SK-N-SH (cell line): ENCODE results near the gene TUBB3. TPM values are rescaled to one million over a fixed set of nuclear protein-coding genes. Genes with fewer than 3 reads are reported as not detected.

Experiments used
- CTCF ChIA-PET: fragments of 300-600, 350-600 bp; formaldehyde crosslinking; extraction: SDS; loops from one replicate; lab custom pipeline; 2021; lab: Yijun Ruan, JAX
- POLR2A ChIA-PET: fragments of 350-600 bp; sonication (Branson Sonifier 250); formaldehyde crosslinking; extraction: SDS; loops from one replicate; lab custom pipeline; 2020; ENCODE audit warnings: antibody characterized with exemption, inconsistent platforms; lab: Yijun Ruan, JAX
- DNase-seq: peaks from one replicate; pipeline ENCODE4 v3.0.0; 2012
- H2AFZ ChIP-seq: fragments of 200-600 bp; sonication (generic); 2 replicates; pipeline ENCODE4 v1.8.1; 2016; ENCODE audit warnings: antibody characterized with exemption, mild to moderate bottlenecking, low read depth
- H3F3A ChIP-seq: fragments of 200-600 bp; sonication (generic); replicated peaks from 2 replicates; pipeline ENCODE3; 2016; ENCODE audit warnings: antibody characterized with exemption, mild to moderate bottlenecking; ENCODE audit not compliant: insufficient read depth
- H3K27ac ChIP-seq, 2 experiments: fragments of 200-500 bp in 1 of 2; fragments of 200-600 bp in 1 of 2; sonication (Bioruptor generic) in 1 of 2; sonication (generic), shearing (Covaris generic) in 1 of 2; 2 replicates each; pipeline versions ENCODE4 v1.5.1 to v1.6.1; 2014 to 2016; ENCODE audit warnings: low read depth in 2 of 2, inconsistent platforms in 1 of 2, low read length in 1 of 2, mild to moderate bottlenecking in 1 of 2, mixed read lengths in 1 of 2
- H3K27me3 ChIP-seq: fragments of 200-600 bp; sonication (generic), shearing (Covaris generic); 2 replicates; pipeline ENCODE4 v1.6.1; 2016; ENCODE audit warnings: mixed run types; ENCODE audit not compliant: insufficient read depth
- H3K36me3 ChIP-seq, 2 experiments: fragments of 200-500 bp in 1 of 2; fragments of 200-600 bp in 1 of 2; sonication (Bioruptor generic) in 1 of 2; sonication (generic) in 1 of 2; replicated peaks in 1 of 2; 2 replicates each; pipeline versions ENCODE3 to v1.5.1; 2014 to 2016; ENCODE audit warnings: low read length in 1 of 2, mild to moderate bottlenecking in 1 of 2; ENCODE audit not compliant: insufficient read depth in 2 of 2, control insufficient read depth in 1 of 2
- H3K4me1 ChIP-seq, 2 experiments: fragments of 200-500 bp in 1 of 2; fragments of 200-600 bp in 1 of 2; sonication (Bioruptor generic) in 1 of 2; sonication (generic), shearing (Covaris generic) in 1 of 2; 2 replicates each; pipeline versions ENCODE4 v1.5.1 to v1.6.1; 2014 to 2016; ENCODE audit warnings: low read depth in 1 of 2, low read length in 1 of 2, mixed run types in 1 of 2; ENCODE audit not compliant: insufficient read depth in 2 of 2, control insufficient read depth in 1 of 2
- H3K4me2 ChIP-seq: fragments of 200-600 bp; sonication (generic), shearing (Covaris generic); 2 replicates; pipeline ENCODE4 v1.6.1; 2017; ENCODE audit warnings: mixed run types
- H3K4me3 ChIP-seq, 2 experiments: fragments of 200-500 bp in 1 of 2; fragments of 200-600 bp in 1 of 2; sonication (Bioruptor generic) in 1 of 2; sonication (generic), shearing (Covaris generic) in 1 of 2; 2 replicates each; pipeline versions ENCODE4 v1.5.1 to v1.8.1; 2014 to 2016; ENCODE audit warnings: low read depth in 2 of 2, inconsistent platforms in 1 of 2, low read length in 1 of 2, mild to moderate bottlenecking in 1 of 2, mixed read lengths in 1 of 2, moderate library complexity in 1 of 2
- H3K79me2 ChIP-seq: fragments of 200-600 bp; sonication (generic); 2 replicates; pipeline ENCODE4 v1.8.1; 2017; ENCODE audit warnings: mild to moderate bottlenecking; ENCODE audit not compliant: insufficient read depth
- H3K9ac ChIP-seq: fragments of 200-600 bp; sonication (generic); 2 replicates; pipeline ENCODE4 v1.6.1; 2017; ENCODE audit warnings: mixed run types
- H3K9me2 ChIP-seq: fragments of 200-600 bp; sonication (generic); 2 replicates; pipeline ENCODE4 v1.6.1; 2017; ENCODE audit warnings: mixed run types
- H3K9me3 ChIP-seq: fragments of 200-600 bp; sonication (generic); 2 replicates; pipeline ENCODE4 v1.6.1; 2017; ENCODE audit warnings: mixed run types, mild to moderate bottlenecking, moderate library complexity
- H4K20me1 ChIP-seq: fragments of 200-600 bp; sonication (generic); 2 replicates; pipeline ENCODE4 v1.6.1; 2017; ENCODE audit warnings: mild to moderate bottlenecking, mixed run types; ENCODE audit not compliant: insufficient read depth
- EZH2phosphoT487 ChIP-seq: fragments of 200-600 bp; sonication (generic); IDR thresholded peaks from 2 replicates; pipeline ENCODE4 v1.6.1; 2017; ENCODE audit warnings: low read depth, mixed run types, mild to moderate bottlenecking, antibody characterized with exemption, moderate library complexity, borderline replicate concordance
- FOSL2 ChIP-seq: IDR thresholded peaks from 2 replicates; pipeline ENCODE4 v1.4.0; 2012; ENCODE audit warnings: low read depth, mild to moderate bottlenecking, moderate library complexity, borderline replicate concordance
- FOXM1 ChIP-seq: IDR thresholded peaks from 2 replicates; pipeline ENCODE4 v1.4.0; 2012; ENCODE audit warnings: low read depth, mild to moderate bottlenecking
- GABPA ChIP-seq: IDR thresholded peaks from 2 replicates; pipeline ENCODE4 v1.4.0; 2012; ENCODE audit warnings: low read depth, mild to moderate bottlenecking
- GATA2 ChIP-seq: sonication (generic); formaldehyde crosslinking; IDR thresholded peaks from 2 replicates; pipeline ENCODE4 v1.5.0; 2020; ENCODE audit warnings: mild to moderate bottlenecking, missing genetic modification reagents
- NFIC ChIP-seq: IDR thresholded peaks from 2 replicates; pipeline ENCODE4 v1.4.0; 2012; ENCODE audit warnings: borderline replicate concordance
- NRF1 ChIP-seq: IDR thresholded peaks from 2 replicates; pipeline ENCODE4 v1.6.1; 2012; ENCODE audit warnings: low read depth, mild to moderate bottlenecking, low read length
- RCOR1 ChIP-seq: fragments of 150-350 bp; IDR thresholded peaks from 2 replicates; pipeline ENCODE4 v1.6.1; 2017; ENCODE audit warnings: antibody characterized with exemption, low read length
- RFX5 ChIP-seq: IDR thresholded peaks from 2 replicates; pipeline ENCODE4 v1.6.1; 2012; ENCODE audit warnings: mild to moderate bottlenecking, improper control_type of control experiment, low read length
- SIN3A ChIP-seq: IDR thresholded peaks from 2 replicates; pipeline ENCODE4 v1.6.1; 2012; ENCODE audit warnings: low read depth, mild to moderate bottlenecking, low read length, moderate library complexity, borderline replicate concordance
- WGBS: methylation state at CpG from one replicate; pipeline ENCODE4 v1.1.6; 2017; ENCODE audit warnings: low lambda C conversion rate; 5-methylcytosine and 5-hydroxymethylcytosine counted together
- polyA plus RNA-seq, 3 experiments: library from polyadenylated mRNA; depleted of rRNA; stranded (reverse); fragments of >200 nt; gene quantifications; 2 replicates each; pipeline ENCODE4 v1.2.3, GENCODE V29; 2012
- TF ChIP-seq, protein P1 (sequence below): IDR thresholded peaks from 2 replicates; pipeline ENCODE4 v1.4.0; 2012; ENCODE audit warnings: low read depth, borderline replicate concordance
- TF ChIP-seq, protein P2 (sequence below): IDR thresholded peaks from 2 replicates; pipeline ENCODE4 v1.4.0; 2012; ENCODE audit warnings: low read depth, borderline replicate concordance
- TF ChIP-seq, protein P3 (sequence below): IDR thresholded peaks from 2 replicates; pipeline ENCODE4 v1.6.1; 2012; ENCODE audit warnings: mild to moderate bottlenecking, low read depth, low read length, moderate library complexity
- TF ChIP-seq, protein P4 (sequence below): IDR thresholded peaks from 2 replicates; pipeline ENCODE4; 2012
- TF ChIP-seq, protein P5 (sequence below): fragments of 200-600 bp; sonication (generic); IDR thresholded peaks from 2 replicates; pipeline ENCODE4 v1.6.1; 2017; ENCODE audit warnings: antibody characterized with exemption, mild to moderate bottlenecking, moderate library complexity
- TF ChIP-seq, protein P6 (sequence below): IDR thresholded peaks from 2 replicates; pipeline ENCODE4 v1.4.0; 2012; ENCODE audit warnings: low read depth

TUBB3 gene
- polyA plus RNA-seq, 1 of the 3 experiments (the other 2 are of a cell fraction), result 428 TPM

DNA sequence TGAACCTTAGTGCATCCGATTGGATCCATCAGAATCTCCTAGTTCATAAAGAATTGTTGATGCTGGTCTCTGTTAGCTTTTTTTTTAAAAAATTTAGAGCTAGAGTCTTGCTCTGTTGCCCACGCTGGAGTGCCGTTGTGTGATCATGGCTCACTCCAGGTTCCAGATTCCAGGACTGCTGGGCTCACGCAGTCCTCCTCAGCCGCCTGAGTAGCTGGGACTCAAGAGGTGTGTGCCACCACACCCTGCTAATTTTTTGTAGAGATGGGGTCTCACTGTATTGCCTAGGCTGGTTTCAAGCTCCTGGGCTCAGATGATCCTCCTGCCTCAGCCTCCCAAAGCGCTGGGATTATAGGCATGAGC is 41.8 kb upstream of the TUBB3 start (continued):
- TF ChIP-seq, protein P1, sequence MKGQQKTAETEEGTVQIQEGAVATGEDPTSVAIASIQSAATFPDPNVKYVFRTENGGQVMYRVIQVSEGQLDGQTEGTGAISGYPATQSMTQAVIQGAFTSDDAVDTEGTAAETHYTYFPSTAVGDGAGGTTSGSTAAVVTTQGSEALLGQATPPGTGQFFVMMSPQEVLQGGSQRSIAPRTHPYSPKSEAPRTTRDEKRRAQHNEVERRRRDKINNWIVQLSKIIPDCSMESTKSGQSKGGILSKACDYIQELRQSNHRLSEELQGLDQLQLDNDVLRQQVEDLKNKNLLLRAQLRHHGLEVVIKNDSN, result no peak
- no peak for TF ChIP-seq SIN3A

DNA sequence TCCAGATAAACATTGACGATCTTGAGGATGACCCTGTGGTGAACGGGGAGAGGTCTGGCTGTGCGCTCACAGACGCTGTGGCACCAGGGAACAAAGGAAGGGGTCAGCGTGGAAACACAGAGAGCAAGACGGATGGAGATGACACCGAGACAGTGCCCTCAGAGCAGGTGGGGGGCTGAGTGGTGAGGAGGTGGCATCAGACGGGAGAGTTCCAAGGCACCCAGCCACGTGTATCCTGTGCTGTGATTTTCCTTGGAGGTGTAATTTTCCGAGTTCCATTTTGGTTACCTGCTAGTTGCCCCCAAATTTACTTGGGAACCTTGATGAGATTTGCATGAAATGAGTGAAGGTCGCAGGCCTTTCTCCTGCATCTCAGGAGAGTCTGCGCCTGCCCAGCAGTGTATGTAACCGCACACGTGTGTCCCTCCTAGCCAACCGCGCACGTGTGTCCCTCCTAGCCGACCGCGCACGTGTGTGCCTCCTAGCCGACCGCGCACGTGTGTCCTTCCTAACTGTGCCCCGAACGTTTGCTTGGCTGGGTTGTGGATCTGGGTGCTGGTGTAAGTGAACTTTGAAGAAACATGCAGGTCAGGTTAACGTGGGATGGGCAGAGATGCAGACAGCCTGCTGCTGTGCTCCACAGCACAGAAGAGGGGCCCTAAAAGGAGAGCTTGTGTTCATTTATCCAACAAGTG is 39.6 kb upstream of the TUBB3 start:
- Histone ChIP-seq H3K9me3 (no peaks in the 10 kb centered on the region), H2AFZ (no peak overlapping the region), H3F3A (peaks cover 10% of the 10 kb centered on the region), H3K79me2 (peaks cover 62% of the 10 kb centered on the region), H3K27ac (no peak overlapping the region), H4K20me1 (peaks cover 50% of the 10 kb centered on the region), H3K4me3 (no peak overlapping the region), H3K9me2 (no peaks in the 10 kb centered on the region), H3K27me3 (no peaks in the 10 kb centered on the region), H3K9ac (no peak overlapping the region), H3K36me3 (peaks cover 47 to 72% of the 10 kb centered on the region in 2 experiments), H3K4me2 (no peak overlapping the region), H3K4me1 (no peaks in the 10 kb centered on the region)
- POLR2A ChIA-PET, result no interaction called here
- CTCF ChIA-PET, result no interaction called here
- no peak for TF ChIP-seq NRF1
- no peak for TF ChIP-seq RCOR1
- no peak for TF ChIP-seq EZH2phosphoT487
- no peak for TF ChIP-seq GABPA
- TF ChIP-seq, protein P2, sequence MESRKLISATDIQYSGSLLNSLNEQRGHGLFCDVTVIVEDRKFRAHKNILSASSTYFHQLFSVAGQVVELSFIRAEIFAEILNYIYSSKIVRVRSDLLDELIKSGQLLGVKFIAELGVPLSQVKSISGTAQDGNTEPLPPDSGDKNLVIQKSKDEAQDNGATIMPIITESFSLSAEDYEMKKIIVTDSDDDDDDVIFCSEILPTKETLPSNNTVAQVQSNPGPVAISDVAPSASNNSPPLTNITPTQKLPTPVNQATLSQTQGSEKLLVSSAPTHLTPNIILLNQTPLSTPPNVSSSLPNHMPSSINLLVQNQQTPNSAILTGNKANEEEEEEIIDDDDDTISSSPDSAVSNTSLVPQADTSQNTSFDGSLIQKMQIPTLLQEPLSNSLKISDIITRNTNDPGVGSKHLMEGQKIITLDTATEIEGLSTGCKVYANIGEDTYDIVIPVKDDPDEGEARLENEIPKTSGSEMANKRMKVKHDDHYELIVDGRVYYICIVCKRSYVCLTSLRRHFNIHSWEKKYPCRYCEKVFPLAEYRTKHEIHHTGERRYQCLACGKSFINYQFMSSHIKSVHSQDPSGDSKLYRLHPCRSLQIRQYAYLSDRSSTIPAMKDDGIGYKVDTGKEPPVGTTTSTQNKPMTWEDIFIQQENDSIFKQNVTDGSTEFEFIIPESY, result no peak
- WGBS, result 93% methylated on average over 28 of the region's 28 CpGs
- DNase-seq, result no peak

DNA sequence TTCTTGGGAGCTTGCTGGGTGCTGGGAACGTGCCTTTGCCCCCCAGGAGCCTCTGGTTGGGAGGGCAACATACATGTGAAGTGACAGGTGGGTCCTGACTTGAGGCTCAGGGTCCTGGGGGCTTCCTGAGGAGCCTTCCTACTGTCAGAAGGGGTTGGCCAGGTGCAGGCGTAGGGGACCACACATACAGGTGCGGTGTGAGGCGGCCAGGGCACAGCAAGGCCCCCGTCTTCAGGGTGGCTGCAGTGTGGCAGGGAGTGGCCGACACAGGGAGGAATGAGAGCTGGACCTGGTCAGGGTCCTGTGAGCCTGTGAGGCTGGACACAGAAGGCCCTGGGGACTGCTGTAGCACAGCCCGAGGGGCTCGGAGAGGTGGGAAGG is 39.1 kb upstream of the TUBB3 start:
- WGBS, result 92% methylated on average over 6 of the region's 8 CpGs
- ChIA-PET CTCF (no interaction called here), POLR2A (no interaction called here)
- Histone ChIP-seq H3F3A (peaks cover 5% of the 10 kb centered on the region), H3K4me3 (no peak overlapping the region), H4K20me1 (peaks cover 45% of the 10 kb centered on the region), H3K79me2 (peaks cover 57% of the 10 kb centered on the region), H3K4me2 (no peak overlapping the region), H3K27ac (no peak overlapping the region), H3K9me2 (no peaks in the 10 kb centered on the region), H3K27me3 (no peaks in the 10 kb centered on the region), H3K9ac (no peak overlapping the region), H3K36me3 (peaks cover 44 to 66% of the 10 kb centered on the region in 2 experiments), H3K4me1 (no peaks in the 10 kb centered on the region), H2AFZ (no peak overlapping the region), H3K9me3 (no peaks in the 10 kb centered on the region)
- DNase-seq, result no peak
- TF ChIP-seq NFIC (no peak), RFX5 (no peak), FOSL2 (no peak), FOXM1 (no peak), SIN3A (no peak), GATA2 (no peak)
- TF ChIP-seq, protein P3, sequence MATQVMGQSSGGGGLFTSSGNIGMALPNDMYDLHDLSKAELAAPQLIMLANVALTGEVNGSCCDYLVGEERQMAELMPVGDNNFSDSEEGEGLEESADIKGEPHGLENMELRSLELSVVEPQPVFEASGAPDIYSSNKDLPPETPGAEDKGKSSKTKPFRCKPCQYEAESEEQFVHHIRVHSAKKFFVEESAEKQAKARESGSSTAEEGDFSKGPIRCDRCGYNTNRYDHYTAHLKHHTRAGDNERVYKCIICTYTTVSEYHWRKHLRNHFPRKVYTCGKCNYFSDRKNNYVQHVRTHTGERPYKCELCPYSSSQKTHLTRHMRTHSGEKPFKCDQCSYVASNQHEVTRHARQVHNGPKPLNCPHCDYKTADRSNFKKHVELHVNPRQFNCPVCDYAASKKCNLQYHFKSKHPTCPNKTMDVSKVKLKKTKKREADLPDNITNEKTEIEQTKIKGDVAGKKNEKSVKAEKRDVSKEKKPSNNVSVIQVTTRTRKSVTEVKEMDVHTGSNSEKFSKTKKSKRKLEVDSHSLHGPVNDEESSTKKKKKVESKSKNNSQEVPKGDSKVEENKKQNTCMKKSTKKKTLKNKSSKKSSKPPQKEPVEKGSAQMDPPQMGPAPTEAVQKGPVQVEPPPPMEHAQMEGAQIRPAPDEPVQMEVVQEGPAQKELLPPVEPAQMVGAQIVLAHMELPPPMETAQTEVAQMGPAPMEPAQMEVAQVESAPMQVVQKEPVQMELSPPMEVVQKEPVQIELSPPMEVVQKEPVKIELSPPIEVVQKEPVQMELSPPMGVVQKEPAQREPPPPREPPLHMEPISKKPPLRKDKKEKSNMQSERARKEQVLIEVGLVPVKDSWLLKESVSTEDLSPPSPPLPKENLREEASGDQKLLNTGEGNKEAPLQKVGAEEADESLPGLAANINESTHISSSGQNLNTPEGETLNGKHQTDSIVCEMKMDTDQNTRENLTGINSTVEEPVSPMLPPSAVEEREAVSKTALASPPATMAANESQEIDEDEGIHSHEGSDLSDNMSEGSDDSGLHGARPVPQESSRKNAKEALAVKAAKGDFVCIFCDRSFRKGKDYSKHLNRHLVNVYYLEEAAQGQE, result no peak
- TF ChIP-seq, protein P4, sequence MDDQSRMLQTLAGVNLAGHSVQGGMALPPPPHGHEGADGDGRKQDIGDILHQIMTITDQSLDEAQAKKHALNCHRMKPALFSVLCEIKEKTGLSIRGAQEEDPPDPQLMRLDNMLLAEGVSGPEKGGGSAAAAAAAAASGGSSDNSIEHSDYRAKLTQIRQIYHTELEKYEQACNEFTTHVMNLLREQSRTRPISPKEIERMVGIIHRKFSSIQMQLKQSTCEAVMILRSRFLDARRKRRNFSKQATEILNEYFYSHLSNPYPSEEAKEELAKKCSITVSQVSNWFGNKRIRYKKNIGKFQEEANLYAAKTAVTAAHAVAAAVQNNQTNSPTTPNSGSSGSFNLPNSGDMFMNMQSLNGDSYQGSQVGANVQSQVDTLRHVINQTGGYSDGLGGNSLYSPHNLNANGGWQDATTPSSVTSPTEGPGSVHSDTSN, result no peak
- TF ChIP-seq, protein P5, sequence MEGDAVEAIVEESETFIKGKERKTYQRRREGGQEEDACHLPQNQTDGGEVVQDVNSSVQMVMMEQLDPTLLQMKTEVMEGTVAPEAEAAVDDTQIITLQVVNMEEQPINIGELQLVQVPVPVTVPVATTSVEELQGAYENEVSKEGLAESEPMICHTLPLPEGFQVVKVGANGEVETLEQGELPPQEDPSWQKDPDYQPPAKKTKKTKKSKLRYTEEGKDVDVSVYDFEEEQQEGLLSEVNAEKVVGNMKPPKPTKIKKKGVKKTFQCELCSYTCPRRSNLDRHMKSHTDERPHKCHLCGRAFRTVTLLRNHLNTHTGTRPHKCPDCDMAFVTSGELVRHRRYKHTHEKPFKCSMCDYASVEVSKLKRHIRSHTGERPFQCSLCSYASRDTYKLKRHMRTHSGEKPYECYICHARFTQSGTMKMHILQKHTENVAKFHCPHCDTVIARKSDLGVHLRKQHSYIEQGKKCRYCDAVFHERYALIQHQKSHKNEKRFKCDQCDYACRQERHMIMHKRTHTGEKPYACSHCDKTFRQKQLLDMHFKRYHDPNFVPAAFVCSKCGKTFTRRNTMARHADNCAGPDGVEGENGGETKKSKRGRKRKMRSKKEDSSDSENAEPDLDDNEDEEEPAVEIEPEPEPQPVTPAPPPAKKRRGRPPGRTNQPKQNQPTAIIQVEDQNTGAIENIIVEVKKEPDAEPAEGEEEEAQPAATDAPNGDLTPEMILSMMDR, result no peak
- TF ChIP-seq, protein P6, sequence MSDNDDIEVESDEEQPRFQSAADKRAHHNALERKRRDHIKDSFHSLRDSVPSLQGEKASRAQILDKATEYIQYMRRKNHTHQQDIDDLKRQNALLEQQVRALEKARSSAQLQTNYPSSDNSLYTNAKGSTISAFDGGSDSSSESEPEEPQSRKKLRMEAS, result no peak
